AG04450 (cell line): ENCODE results near the gene VPREB3. TPM values are rescaled to one million over a fixed set of nuclear protein-coding genes. Genes with fewer than 3 reads are reported as not detected.

ENCODE experiments used
- CTCF ChIA-PET: fragments of 300-600, 350-600 bp; formaldehyde crosslinking; extraction: SDS; loops from one replicate; lab custom pipeline; 2022; ENCODE audit warnings: antibody characterized with exemption, inconsistent platforms; lab: Charles Lee
- POLR2A ChIA-PET: fragments of 350-600 bp; formaldehyde crosslinking; extraction: SDS; loops from one replicate; lab custom pipeline; 2021; ENCODE audit warnings: antibody characterized with exemption, inconsistent platforms; lab: Yijun Ruan, JAX
- DNase-seq: peaks from one replicate; pipeline ENCODE4 v3.0.0-alpha.2; 2011; ENCODE audit warnings: low read depth, low spot score
- H3K27ac ChIP-seq: one replicate; pipeline ENCODE4 v1.5.1; 2012; ENCODE audit warnings: low read depth, low read length, control low read depth
- H3K27me3 ChIP-seq: one replicate; pipeline ENCODE4 v1.6.0; 2012; ENCODE audit warnings: low read length; ENCODE audit not compliant: control insufficient read depth, insufficient read depth
- H3K4me3 ChIP-seq: 2 replicates; pipeline ENCODE4 v1.5.1; 2011; ENCODE audit warnings: mild to moderate bottlenecking, low read depth, low read length, control low read depth
- H3K9me3 ChIP-seq: 2 replicates; pipeline ENCODE4 v1.5.1; 2012; ENCODE audit warnings: low read length; ENCODE audit not compliant: control insufficient read depth, insufficient read depth
- CTCF ChIP-seq: IDR thresholded peaks from 2 replicates; pipeline ENCODE4 v1.5.1; 2011; ENCODE audit warnings: low read depth, low read length, control low read depth, inconsistent platforms
- polyA plus RNA-seq: library from polyadenylated mRNA; depleted of rRNA; stranded (reverse); fragments of >200 nt; gene quantifications from 2 replicates; pipeline ENCODE4 v1.2.3, GENCODE V29; 2011

Gene VPREB3
- polyA plus RNA-seq, 1 experiment = not detected

- no peaks in the 10 kb centered on the region for H3K9me3 ChIP-seq
- ChIA-PET CTCF (interaction anchor here (2.8 kb wide), 1 partner anchor 12 kb away, joined by 10 read pairs; no protein-coding TSS in a partner anchor), POLR2A (no interaction called here)
- TF ChIP-seq CTCF = no peak
- DNase-seq = no peak
- no peak overlapping the region for H3K27ac ChIP-seq
- no peak overlapping the region for H3K4me3 ChIP-seq
- H3K27me3 ChIP-seq = no peaks in the 10 kb centered on the region
Measured at GRCh38 chr22:23782703-23783102, 28.5 kb upstream of the VPREB3 start.

- no peak for DNase-seq
- H3K27ac ChIP-seq = no peak overlapping the region
- POLR2A ChIA-PET = no interaction called here
Measured at GRCh38 chr22:23782252-23782651, 28.0 kb upstream of the VPREB3 start.

GRCh38 chr22:23781511-23782183 is 27.4 kb upstream of the VPREB3 start:
- Histone ChIP-seq H3K9me3 (no peaks in the 10 kb centered on the region), H3K27me3 (no peaks in the 10 kb centered on the region), H3K27ac (no peak overlapping the region), H3K4me3 (no peak overlapping the region)
- POLR2A ChIA-PET = no interaction called here
- no peak for DNase-seq
- CTCF ChIA-PET = interaction anchor here (2.8 kb wide), 1 partner anchor 11 kb away, joined by 10 read pairs; no protein-coding TSS in a partner anchor
- no peak for TF ChIP-seq CTCF

More at GRCh38 chr22:23782252-23782651, 28.0 kb upstream of the VPREB3 start:
- CTCF ChIA-PET = interaction anchor here (2.8 kb wide), 1 partner anchor 11 kb away, joined by 10 read pairs; no protein-coding TSS in a partner anchor
- Histone ChIP-seq H3K4me3 (no peak overlapping the region), H3K9me3 (no peaks in the 10 kb centered on the region), H3K27me3 (no peaks in the 10 kb centered on the region)
- TF ChIP-seq CTCF = no peak

GRCh38 chr22:23781065-23781464 is 26.8 kb upstream of the VPREB3 start:
- DNase-seq = no peak
- no peak overlapping the region for H3K4me3 ChIP-seq
- no peak for TF ChIP-seq CTCF
- POLR2A ChIA-PET = no interaction called here
- H3K27ac ChIP-seq = no peak overlapping the region
- no peaks in the 10 kb centered on the region for H3K9me3 ChIP-seq
- H3K27me3 ChIP-seq = no peaks in the 10 kb centered on the region
- CTCF ChIA-PET = interaction anchor here (1.0 to 2.8 kb wide), 2 partner anchors 10 to 66 kb away, joined by 3 to 10 read pairs; no protein-coding TSS in a partner anchor

- CTCF ChIA-PET = interaction anchor here (1.0 kb wide), 1 partner anchor 67 kb away, joined by 3 read pairs; no protein-coding TSS in a partner anchor
- no peak for TF ChIP-seq CTCF
- H3K9me3 ChIP-seq = no peaks in the 10 kb centered on the region
- POLR2A ChIA-PET = no interaction called here
- no peak overlapping the region for H3K4me3 ChIP-seq
- no peak for DNase-seq
- H3K27ac ChIP-seq = no peak overlapping the region
- no peaks in the 10 kb centered on the region for H3K27me3 ChIP-seq
Measured at GRCh38 chr22:23780146-23780748, 26.0 kb upstream of the VPREB3 start.
